ENCODE results near the gene BRD9. TPM values are rescaled to one million over a fixed set of nuclear protein-coding genes. Genes with fewer than 3 reads are reported as not detected.

The BRD9 gene
- total RNA-seq, 1 donor from 2014 or later: 33.8 TPM

DNA sequence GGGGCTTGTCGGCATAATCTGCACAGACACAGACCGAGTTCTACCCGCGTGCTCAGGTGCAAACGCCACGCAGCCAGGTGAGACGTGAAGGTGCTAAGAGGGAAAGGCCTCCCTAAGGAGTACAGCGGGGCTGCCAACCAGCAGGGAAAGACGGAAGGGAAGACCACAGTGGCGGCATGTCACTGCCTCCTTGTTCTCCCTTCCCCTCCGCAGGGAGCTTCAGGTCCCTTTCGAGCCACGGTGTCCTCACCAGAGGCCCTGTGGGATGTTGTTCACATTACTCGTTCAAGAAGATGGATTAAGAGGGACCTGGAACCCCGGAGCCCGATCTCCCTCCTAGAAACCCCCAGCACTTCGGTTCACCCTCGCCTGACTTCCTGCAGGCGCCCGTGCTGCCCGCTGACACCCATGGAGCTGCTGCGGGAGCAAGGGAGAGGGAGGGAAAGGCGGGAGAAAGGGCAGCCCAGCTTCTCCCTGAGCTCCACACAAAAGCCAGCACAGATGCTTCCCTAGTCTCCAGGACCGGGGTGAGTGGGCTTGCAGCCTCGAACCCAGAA, 686 bp downstream of the BRD9 start:
- peaks cover 42% of the 10 kb centered on the region for H3K36me3 ChIP-seq
- peak overlapping the region; percentile 85 for H3K4me3 ChIP-seq
- peak overlapping the region; percentile 90 for H3K27ac ChIP-seq
- DNase-seq (no peak), ATAC-seq (peak; percentile 28)
- no peaks in the 10 kb centered on the region for H3K27me3 ChIP-seq
- intact Hi-C loops (cut with DNase I): no loop called here
- H3K4me1 ChIP-seq: peaks cover 15% of the 10 kb centered on the region
- TF ChIP-seq, protein P1, sequence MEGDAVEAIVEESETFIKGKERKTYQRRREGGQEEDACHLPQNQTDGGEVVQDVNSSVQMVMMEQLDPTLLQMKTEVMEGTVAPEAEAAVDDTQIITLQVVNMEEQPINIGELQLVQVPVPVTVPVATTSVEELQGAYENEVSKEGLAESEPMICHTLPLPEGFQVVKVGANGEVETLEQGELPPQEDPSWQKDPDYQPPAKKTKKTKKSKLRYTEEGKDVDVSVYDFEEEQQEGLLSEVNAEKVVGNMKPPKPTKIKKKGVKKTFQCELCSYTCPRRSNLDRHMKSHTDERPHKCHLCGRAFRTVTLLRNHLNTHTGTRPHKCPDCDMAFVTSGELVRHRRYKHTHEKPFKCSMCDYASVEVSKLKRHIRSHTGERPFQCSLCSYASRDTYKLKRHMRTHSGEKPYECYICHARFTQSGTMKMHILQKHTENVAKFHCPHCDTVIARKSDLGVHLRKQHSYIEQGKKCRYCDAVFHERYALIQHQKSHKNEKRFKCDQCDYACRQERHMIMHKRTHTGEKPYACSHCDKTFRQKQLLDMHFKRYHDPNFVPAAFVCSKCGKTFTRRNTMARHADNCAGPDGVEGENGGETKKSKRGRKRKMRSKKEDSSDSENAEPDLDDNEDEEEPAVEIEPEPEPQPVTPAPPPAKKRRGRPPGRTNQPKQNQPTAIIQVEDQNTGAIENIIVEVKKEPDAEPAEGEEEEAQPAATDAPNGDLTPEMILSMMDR (IDR thresholded peaks at IDR 0.05): no peak
- H3K9me3 ChIP-seq: no peaks in the 10 kb centered on the region

DNA sequence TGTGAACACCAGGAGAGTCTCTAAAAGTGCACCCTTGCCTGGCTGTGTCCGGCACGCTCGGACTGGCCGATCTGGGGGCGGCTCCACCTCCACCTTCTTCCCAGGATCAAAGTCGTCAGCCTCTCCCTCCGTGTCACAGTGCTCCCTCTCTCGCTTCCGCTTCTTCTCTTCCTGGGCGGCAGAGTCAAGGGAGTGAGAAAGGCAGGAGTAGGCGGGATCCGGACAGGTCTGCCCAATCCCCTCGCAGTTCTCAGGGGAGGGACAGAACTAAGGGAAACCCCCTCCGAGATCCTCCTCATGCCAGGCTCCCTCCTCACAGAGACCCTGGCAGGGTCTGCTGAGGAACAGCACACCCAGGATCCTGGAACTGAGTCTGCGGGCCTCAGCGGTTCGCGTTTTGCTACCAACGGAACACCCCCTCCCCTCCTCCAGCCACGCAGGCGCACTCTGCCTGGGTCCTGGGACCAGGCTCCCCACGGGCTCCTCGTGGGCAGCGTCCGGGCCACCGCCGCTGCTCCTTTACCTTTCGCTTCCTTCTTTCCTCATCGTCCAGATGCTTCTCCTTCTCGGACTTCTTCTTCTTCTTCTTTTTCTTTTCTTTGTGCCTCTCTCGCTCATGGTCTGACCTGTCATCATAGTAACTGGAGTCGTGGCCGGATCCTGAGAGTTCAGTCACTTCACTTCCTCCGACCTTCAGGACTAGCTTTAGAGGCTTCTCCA, 1.3 kb downstream of the BRD9 start:
- ATAC-seq (no peak), DNase-seq (no peak)
- intact Hi-C loops (cut with DNase I): no loop called here
- H3K9me3 ChIP-seq: no peaks in the 10 kb centered on the region
- TF ChIP-seq, protein P1 (IDR thresholded peaks at IDR 0.05): no peak
- no peaks in the 10 kb centered on the region for H3K27me3 ChIP-seq
- H3K27ac ChIP-seq: peak overlapping the region; percentile 90
- peaks cover 15% of the 10 kb centered on the region for H3K4me1 ChIP-seq
- H3K36me3 ChIP-seq: peaks cover 48% of the 10 kb centered on the region
- peak overlapping the region; percentile 85 for H3K4me3 ChIP-seq

DNA sequence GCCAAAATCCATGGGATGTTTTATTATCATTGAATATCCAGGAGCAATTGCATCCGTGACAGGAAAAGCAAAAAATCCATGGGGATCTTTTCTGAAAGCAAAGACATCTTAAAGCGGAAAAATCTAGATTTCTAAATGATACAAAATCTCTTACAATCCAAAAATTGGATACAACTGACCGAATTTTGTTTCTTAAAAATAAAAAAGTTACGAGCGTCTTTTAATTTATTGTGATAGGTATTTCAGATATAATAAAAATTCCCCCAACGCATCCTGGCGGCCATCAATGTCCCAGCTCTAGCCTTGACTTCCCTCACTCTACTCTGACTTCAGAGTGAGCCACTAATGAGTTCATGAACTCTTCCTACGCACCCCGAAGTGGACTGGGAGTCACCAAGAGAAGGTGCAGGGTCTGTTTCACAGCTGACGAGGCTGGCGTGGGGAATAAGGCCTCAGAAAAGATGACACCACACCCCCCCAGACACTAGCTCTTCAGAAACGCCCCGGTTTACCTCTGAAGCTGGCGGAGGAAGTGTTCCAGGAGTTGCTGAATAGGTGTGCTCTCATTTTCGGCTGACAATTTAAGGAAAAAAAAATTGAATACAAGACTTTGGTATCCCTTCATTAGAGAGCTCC, 3.4 kb downstream of the BRD9 start:
- Histone ChIP-seq H3K36me3 (peaks cover 69% of the 10 kb centered on the region), H3K4me1 (peaks cover 15% of the 10 kb centered on the region), H3K9me3 (no peaks in the 10 kb centered on the region), H3K27me3 (no peaks in the 10 kb centered on the region), H3K27ac (no peak overlapping the region), H3K4me3 (no peak overlapping the region)
- intact Hi-C loops (cut with DNase I): no loop called here
- ATAC-seq: no peak
- no peak for DNase-seq
- TF ChIP-seq, protein P1 (IDR thresholded peaks at IDR 0.05): no peak

- no peaks in the 10 kb centered on the region for H3K27me3 ChIP-seq
- peaks cover 74% of the 10 kb centered on the region for H3K36me3 ChIP-seq
- no peaks in the 10 kb centered on the region for H3K9me3 ChIP-seq
- TF ChIP-seq, protein P1 (IDR thresholded peaks at IDR 0.05): no peak
- no peak overlapping the region for H3K27ac ChIP-seq
- intact Hi-C loops (cut with DNase I): no loop called here
- DNase-seq (no peak), ATAC-seq (no peak)
- peaks cover 15% of the 10 kb centered on the region for H3K4me1 ChIP-seq
- no peak overlapping the region for H3K4me3 ChIP-seq
These were observed 4.0 kb downstream of the BRD9 start for GRCh38 chr5:888638-889035.

DNA sequence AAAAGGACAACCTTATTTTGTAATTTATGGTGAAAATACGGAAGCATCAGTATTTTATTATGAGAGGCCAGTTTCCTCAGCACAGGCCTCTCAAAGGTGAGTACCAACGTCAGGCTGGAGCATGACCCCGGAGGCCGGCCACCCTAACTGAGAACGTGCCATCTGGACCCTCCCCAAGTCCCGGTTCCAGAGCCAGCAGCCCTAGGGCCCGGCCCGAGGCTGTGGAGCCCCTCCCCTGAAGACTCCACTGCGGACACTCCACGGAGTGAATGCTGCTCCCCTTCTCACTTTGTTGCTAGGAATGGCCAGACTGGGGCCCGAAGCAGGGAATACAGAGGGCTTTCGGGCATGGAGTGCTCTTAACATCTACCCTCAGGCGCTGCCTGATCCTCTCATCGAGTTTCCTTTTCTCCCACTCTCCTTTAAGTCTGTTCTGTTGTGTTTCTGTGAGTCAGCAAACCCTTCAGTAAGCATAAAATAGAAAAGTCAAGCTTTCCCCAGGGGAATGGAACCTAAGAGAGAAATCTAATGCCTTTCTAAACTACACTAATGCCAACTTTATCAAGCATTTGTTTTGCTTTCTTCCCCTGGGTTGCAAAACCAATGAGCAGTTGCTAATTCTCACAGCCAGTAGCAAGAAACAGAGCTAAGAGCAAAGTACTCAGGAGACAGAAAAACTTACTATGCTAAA, 4.5 kb downstream of the BRD9 start:
- TF ChIP-seq, protein P1 (IDR thresholded peaks at IDR 0.05): no peak
- intact Hi-C loops (cut with DNase I): no loop called here
- no peak for DNase-seq
- no peaks in the 10 kb centered on the region for H3K9me3 ChIP-seq
- peaks cover 13% of the 10 kb centered on the region for H3K4me1 ChIP-seq
- no peaks in the 10 kb centered on the region for H3K27me3 ChIP-seq
- no peak overlapping the region for H3K4me3 ChIP-seq
- peaks cover 80% of the 10 kb centered on the region for H3K36me3 ChIP-seq
- H3K27ac ChIP-seq: no peak overlapping the region
- no peak for ATAC-seq

Data from upper lobe of right lung (tissue), 1 donor.